NCI-H146 treated with DMSO at 0.1 percent for 48 hours (cell line): Measurements from ENCODE around the gene OR2A42.
"Not testable (repeated sequence)": the region's sequence is repeated elsewhere in the genome, so short reads cannot be mapped to it uniquely, and the experiment has no call there.

Experiments used
- DNase-seq: peaks from one replicate; lab custom pipeline; 2025; ENCODE audit not compliant: unreplicated experiment; lab: John Stamatoyannopoulos, UW

Gene OR2A42

DNA sequence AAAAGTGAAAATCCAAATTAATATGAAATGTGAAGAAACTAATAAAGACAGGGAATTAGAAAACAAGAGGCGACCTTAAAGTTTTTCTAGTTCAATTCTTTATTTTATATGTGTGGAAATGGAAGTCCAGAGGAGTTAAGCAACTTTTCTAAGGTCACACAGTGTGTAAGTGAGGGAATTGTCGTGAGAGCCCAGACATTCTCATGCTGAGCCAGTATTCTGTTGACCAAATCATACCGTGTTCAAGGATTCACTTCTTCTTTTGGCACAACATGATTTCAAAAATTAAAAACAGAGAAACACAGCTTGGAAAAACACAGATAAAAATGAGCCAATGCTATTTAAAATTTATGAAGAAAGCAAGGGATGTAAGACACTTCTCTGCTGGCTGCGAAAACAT, 12.5 kb downstream of the OR2A42 start:
- not testable (repeated sequence) for DNase-seq

DNA sequence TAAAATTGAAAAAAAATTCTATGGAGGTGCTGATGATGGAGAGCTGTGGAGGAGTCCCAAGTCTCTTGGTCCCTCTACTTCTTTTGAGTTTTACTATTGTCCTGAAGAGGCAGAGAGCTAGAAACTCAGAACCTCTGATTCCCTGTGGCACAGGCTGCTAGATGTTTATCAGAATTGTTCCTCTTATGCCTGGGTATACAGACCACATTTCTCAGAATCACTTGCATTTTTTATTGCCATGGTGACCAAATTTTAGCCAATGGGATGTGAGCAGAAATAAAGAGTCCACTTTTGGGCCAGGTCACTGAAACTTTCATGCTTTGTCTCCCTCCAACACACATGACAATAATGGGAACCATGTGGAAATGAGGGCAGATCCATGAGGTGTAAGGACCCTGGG, 15.7 kb downstream of the OR2A42 start:
- DNase-seq, result not testable (repeated sequence)

- not testable (repeated sequence) for DNase-seq
Observed at GRCh38 chr7:144220531-144220930, 18.9 kb downstream of the OR2A42 start.

- DNase-seq, result not testable (repeated sequence)
Observed at GRCh38 chr7:144219149-144219548, 20.3 kb downstream of the OR2A42 start.

DNA sequence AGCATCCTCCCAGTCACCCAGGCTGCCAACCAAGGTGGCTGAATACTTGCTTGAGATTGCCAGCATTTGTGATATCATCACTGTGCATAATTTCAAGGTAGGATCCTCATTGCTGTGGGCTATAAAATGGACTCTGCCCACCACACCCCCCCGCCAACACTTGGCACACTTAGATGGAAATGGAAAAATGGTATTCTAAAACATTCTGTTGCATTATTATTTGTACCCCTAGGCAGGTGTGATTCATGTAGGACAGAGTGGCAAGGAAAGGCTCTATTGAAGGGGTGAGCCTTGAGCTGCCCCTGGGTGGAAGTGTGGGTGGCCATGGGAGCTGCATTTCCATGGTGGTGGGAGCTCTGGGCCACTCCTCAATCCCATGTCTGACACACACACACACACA, 20.8 kb downstream of the OR2A42 start:
- not testable (repeated sequence) for DNase-seq

- DNase-seq, result not testable (repeated sequence)
Observed at GRCh38 chr7:144217200-144217599, 22.2 kb downstream of the OR2A42 start.

DNA sequence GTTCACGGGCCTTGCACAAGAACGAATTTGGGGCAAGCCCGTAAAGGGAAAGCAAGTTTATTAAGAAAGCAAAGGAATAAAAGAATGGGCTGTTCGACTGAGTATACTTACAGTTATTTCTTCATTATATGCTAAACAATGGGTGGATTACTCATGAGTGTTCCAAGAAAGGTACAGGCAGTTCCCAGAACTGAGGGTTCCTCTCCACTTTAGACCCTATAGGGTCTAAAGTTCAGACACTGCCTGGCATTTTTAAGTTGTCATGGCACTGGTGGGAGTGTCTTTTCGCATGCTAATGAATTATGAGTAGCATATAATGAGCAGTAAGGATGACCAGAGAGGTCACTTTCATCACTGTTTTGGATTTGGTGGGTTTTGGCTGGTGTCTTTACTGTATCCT, 34.1 kb downstream of the OR2A42 start:
- not testable (repeated sequence) for DNase-seq

DNA sequence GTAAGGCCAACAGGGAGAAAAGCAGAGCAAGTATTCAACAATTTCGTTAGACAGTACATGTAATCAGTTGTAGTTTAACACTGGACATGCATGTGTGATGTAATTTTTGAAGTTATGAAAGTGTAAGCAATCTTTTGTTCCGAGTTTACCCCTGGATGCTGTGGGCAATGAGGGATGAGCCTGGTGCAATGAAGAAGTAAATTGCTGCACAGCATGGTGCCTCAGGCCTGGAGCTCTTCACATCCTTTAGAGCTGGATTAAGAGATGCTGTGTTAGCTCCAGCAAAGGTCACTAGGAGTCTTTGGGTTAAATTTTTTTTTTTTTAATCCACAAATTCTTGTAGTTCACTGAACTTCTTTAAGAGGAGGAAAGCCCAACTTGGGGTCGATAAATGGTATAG, 36.3 kb downstream of the OR2A42 start:
- not testable (repeated sequence) for DNase-seq

DNA sequence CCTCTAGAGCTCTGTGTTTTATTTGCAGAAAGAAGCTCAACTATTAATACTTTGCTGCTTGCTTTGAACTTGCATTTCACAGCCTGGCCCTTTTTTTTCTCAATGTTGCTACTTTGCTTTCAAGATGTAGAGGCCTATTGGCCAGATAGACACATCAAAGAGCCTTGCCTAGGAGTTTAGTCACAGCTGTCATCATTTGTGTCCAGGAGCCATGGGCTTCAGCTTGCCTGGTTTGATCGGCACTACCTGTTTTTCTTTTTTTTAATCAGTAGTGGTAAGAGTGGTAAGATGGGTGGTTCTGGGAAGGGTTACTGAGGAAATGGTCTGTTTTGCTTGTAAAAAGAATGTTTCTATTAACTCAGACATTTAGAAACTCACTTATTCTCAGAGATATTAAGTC, 37.4 kb downstream of the OR2A42 start:
- not testable (repeated sequence) for DNase-seq

- not testable (repeated sequence) for DNase-seq
Observed at GRCh38 chr7:144198934-144199333, 40.5 kb downstream of the OR2A42 start.

DNA sequence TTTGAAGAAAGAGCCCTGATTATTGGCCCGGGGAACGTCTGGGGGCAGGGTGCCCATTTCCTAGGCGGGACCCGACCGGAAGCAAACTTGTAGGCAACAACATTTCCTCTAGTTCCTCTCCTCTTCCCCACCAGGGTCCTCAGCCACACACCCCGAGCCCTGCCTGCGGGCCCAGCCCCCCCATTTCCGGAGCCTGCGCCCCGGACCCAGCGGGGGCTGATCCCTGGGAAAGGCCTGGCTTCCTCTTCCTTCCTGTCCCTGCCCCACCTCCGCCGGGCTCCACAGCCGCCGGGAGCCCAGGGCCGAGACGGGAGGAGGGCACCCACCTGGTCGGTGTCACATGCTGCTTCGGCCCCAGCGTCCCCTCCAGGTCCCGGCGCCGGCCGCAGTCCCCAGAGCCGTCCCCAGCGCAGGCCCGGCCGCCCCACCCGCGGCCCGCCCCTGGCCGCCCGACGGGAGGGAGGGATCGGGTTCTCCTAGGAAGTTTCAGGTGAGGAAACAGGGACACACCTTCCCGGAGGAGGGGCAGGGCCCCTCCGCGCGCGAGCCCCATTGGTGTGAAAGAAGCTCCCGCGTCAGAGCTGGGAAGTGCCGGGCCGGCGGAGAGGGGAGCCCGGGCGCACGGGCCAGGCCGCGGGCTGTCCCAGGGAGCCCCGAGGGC, 44.1 kb downstream of the OR2A42 start, which contains the start of gene ARHGEF35:
ARHGEF35 (minus strand) TSS at position 622 of the 661 bp plus-strand sequence. CDS start 7,450 bp downstream, outside the sequence.
- DNase-seq, result not testable (repeated sequence)

GRCh38 chr7:144194453-144194852, 45.0 kb downstream of the OR2A42 start:
- not testable (repeated sequence) for DNase-seq

DNA sequence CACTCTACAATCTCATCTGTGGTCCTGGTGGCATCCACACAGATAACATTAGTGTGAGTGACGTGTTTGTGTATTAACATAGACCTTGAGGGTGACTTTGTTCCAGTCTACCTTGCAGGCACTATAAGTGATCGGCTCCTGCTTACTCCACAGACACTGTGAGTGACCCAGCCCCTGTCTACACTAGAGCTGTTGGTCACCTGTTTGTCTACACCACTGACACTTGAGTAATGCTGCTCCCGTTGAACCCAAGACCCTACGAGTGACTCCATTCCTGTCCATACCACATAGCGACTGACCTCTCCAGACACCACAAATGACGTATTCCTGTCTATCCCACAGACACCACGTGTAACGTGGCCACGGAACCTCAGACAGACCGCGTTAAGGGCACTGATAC, 45.6 kb downstream of the OR2A42 start:
- DNase-seq, result not testable (repeated sequence)

DNA sequence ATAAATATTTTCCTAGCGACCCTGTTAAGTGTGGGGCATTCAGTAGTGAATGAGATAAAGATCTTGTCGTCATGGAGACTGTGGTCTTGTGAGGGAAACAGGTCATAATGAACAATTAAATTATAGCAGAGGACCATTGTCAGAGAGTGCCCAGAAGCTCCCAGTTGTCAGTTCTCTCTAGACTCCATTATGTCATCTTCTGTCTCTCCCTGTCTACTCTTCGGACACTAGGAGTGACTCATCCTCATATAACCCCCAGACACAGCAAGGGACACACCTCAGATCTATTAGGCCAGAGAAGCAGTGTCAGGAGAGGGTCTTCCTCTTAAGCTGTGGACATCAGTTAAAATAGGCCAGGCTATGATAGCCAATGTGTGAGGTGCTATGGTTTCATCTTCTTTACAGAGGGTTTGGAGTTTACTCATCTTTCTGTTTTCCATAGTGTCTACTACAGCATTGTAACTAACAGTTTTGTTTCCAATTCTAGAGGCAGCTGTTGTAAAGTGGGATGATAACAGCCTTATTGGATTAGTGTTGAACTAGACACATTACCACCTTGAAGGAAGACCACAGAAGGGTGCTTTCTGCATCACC, 50.7 kb downstream of the OR2A42 start:
- DNase-seq, result not testable (repeated sequence)

GRCh38 chr7:144187848-144188247, 51.6 kb downstream of the OR2A42 start:
- DNase-seq, result not testable (repeated sequence)

- DNase-seq, result not testable (repeated sequence)
Observed at GRCh38 chr7:144183166-144183565, 56.2 kb downstream of the OR2A42 start, which contains the start of gene CTAGE4. Gene CTAGE4, plus strand, starts transcription at chr7:144183466. Its CDS starts 38 bp downstream, at chr7:144183504.

- not testable (repeated sequence) for DNase-seq
Observed at GRCh38 chr7:144179165-144179479, 60.3 kb downstream of the OR2A42 start.

- DNase-seq, result not testable (repeated sequence)
Observed at GRCh38 chr7:144178380-144179164, 60.8 kb downstream of the OR2A42 start.
